NAMALWA (cell line): ENCODE measurements around the gene BAHD1.

Source experiments
- DNase-seq: peaks from one replicate; pipeline ENCODE4 v3.0.0-alpha.2; 2015; ENCODE audit warnings: low spot score

The BAHD1 gene

DNA sequence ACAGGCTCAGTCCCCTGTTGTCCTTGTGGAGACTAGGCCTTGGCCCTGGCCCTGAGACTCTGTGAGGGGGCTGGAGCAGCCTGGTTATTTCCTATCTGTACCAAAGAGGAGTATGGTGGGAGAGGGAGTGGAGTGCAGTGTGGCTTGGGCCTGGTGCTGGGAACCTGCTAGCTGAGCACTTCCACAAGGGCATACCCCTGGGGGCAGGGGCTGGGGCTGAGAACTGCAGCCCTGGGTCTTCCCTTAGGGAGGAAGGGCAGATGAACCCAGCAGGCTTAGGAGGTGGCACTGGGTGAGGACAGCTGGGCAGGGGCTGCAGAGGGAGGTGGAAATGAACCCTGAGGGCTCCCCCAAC, 26.5 kb downstream of the BAHD1 start:
- no peak for DNase-seq

DNA sequence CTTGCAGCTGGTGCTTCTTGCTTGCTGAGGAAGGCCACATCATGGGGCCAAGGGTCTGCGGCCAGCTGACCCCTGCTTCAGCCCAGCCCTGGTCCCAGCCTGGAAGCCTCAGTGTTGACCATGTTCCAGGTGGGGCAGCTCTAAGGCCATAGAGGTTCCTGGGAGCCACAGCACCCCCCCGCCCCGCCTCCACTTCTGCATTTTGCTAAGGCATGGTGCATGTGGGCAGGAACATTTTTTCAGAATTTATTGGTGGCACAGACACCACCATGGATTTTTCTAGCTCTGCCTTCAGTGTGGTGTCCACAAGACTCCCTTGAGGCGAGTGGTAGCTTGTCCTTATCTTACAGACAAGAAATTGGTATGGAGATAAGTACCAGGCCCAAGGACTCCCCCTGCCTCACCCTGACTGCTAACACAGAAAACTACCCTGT, 28.2 kb downstream of the BAHD1 start:
- DNase-seq: peak; percentile 23

DNA sequence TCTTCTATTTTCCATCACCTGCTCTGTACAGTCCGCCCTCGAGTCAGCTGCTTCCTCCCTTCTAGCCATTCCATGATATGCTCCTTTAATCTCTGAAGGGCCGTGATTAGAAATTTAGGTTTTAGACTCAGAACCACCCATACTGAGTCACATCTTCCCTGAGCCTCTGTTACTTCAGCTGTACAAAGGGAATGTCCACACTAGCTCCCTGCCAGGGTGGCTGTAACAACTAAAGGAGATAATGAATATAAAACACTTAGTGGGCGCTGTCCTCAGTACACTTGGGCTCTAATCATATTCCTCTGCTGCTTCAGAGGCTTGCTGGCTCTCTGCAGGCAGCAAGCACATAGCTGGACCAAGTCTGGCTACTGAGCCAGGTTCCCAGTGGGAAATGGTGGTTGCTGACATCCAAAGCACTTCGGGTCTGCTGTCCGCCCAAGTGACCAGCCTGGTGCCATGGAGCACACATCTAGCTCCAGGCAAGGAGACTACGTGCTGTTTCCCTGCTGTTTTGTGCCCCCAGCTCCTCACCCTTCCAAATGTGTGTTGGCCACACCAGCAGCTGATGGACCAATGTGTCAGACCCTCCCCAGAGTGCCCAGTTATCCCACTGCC, 29.1 kb downstream of the BAHD1 start:
- DNase-seq: no peak

DNA sequence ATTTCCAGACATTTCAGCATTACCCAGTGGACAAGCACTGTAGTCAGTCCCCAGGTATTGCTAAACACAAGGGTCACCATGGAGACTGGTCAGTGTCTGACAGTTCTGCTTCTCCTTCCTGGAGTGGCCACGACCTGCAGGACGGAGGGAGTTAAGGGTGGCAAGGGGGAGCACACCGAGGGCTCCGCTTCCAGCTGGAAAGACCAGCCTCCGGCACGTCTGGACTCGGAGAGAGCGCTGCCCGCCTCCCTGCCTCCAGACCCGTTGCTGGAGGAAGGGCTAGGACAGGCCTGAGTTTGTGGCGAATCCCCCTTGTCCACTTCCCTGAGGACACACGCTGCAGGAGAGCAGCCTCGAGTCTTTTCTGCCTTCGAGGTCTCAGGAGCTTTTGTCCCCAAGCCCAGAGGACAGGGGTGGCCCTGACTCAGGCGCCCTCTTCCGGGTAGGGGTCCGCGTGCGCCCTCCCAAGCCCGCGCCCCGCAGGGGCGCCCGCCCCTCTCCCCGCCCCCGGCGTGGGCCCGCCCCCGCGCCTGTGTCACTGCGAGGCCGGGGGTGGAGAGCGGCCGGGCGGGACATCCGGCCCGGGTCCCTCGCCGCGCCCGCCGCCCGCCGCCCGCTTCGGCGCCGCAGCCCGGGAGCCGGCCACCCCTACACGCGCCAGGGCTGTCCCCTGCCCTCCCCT, 29.8 kb downstream of the BAHD1 start, which contains the start of gene CHST14:
Gene CHST14, plus strand, starts transcription at position 562 of the 682 bp plus-strand sequence. CDS start 230 bp downstream, outside the sequence.
- peak; percentile 74 for DNase-seq

DNA sequence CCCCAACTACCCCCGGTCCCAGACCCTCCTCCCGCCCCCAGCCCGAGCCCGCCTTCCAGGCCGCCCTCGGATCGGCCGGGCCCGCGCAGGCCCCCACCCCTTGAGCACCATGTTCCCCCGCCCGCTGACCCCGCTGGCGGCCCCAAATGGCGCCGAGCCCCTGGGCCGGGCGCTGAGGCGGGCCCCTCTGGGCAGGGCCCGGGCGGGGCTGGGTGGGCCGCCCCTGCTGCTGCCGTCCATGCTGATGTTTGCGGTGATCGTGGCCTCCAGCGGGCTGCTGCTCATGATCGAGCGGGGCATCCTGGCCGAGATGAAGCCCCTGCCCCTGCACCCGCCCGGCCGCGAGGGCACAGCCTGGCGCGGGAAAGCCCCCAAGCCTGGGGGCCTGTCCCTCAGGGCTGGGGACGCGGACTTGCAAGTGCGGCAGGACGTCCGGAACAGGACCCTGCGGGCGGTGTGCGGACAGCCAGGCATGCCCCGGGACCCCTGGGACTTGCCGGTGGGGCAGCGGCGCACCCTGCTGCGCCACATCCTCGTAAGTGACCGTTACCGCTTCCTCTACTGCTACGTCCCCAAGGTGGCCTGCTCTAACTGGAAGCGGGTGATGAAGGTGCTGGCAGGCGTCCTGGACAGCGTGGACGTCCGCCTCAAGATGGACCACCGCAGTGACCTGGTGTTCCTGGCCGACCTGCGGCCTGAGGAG, 30.5 kb downstream of the BAHD1 start:
- no peak for DNase-seq

DNA sequence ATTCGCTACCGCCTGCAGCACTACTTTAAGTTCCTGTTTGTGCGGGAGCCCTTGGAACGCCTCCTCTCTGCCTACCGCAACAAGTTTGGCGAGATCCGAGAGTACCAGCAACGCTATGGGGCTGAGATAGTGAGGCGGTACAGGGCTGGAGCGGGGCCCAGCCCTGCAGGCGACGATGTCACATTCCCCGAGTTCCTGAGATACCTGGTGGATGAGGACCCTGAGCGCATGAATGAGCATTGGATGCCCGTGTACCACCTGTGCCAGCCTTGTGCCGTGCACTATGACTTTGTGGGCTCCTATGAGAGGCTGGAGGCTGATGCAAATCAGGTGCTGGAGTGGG, 31.0 kb downstream of the BAHD1 start:
- DNase-seq: peak; percentile 52

DNA sequence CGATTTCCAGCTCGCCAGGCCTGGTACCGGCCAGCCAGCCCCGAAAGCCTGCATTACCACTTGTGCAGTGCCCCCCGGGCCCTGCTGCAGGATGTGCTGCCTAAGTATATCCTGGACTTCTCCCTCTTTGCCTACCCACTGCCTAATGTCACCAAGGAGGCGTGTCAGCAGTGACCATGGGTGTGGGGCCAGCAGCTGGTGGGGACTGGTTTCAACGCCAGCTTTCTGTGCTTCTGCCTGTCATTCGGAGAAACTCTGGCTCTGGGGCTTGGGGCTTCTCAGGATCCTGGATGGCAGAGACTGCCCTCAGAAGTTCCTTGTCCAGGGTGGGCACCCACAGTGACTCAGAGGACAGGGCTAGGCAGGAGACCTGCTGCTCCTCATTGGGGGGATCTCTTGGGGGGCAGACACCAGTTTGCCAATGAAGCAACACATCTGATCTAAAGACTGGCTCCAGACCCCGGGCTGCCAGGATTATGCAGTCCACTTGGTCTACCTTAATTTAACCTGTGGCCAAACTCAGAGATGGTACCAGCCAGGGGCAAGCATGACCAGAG, 31.5 kb downstream of the BAHD1 start:
- DNase-seq: no peak

DNA sequence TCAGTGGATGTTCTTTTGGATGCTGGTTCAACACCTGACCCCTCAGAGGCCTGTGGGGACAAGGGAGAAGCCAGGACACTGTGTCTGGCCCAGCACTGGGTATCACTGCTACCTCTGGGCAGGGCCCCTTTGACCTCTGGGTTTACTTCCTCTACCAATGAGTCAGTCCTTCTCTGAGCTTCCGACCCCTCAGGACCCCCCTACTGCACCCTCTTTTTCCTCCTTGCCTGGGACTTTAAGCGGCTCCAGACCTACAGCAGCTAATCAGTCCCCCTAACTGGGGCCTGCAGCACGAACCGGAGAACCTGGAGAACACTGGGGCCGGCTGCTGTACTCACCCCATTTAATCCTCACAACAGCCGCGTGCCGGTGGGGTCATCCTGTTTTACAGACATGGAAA, 33.8 kb downstream of the BAHD1 start:
- no peak for DNase-seq

DNA sequence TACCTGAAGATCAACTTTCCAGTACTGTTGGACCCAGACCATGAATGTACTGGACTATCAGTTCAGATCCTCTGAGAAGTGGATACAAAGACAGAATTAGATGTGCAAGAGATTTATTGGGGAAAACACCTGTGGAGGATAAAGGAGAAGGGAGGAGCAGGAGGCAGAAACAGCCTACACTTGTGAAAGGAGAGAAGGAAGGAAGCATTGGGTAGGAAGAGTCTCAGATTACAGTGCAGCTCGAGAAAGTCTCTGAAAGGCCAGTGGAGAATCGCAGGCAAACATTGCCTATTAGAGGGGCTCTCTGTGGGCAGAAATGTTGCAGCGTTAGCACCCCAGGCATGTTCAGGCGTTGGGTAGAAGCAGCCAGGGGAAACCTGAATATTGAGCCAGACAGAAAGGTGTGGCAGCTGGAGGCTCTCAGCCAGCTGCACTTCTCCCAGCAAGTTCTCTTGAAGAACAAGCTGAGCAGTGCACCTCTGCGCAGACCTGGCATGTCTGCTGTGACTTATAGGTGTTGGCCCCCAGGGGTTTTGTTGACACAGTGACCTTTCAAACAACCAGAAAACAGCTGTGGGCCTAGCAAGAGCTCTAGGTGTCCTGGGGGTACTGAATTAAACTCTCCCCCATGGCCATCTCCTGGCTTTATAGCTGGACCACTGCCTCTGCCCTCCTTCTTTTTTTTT, 37.0 kb downstream of the BAHD1 start:
- DNase-seq: no peak

DNA sequence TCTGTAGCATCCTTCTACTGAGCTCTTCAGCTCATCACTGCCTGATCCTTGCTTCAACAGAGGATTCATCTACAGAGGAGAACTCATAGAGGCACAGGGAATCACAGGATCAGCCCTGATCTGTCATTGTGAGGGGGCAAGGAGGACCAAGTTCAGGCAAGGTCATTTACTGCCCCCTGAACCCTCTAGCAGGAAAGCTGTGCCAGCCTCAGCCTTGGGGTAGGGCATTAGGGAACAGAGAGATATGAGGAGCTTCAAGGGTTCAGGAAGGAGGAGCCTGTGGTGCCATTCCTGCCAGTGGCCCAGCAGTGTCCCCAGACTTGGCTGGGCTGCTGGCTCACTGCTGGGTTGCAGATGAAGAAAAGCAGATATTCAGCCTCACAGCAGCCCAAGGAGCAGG, 38.3 kb downstream of the BAHD1 start:
- DNase-seq: no peak

DNA sequence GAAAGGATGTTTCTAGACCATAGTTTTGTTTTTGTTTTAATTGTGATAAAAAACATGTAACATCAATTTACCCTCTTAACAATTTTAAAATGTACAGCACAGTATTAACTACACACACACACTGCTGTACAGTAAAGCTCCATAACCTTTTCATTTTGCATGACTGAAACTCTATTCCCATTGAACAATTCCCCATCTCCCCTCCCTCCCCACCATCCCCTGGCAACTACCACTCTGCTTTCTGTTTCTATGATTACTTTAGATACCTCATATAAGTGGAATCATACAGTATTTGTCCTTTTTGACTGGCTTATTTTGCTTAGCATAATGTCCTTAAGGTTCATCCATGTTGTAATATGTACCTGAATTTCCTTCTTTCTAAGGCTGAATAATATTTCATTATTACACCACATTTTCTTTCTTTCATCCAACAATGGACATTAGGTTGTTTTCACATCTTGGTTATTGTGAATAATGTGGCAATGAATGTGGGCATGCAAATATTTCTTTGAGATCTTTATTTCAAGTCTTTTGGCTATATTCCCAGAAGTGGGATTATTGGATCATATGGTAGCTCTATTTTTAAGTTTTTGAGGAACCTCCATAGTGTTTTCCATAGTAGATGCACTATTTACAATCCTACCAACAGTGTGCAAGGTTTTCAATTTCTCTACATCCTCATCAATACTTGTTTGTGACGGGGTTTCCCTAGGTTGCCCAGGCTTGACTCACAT, 40.8 kb downstream of the BAHD1 start:
- DNase-seq: no peak

DNA sequence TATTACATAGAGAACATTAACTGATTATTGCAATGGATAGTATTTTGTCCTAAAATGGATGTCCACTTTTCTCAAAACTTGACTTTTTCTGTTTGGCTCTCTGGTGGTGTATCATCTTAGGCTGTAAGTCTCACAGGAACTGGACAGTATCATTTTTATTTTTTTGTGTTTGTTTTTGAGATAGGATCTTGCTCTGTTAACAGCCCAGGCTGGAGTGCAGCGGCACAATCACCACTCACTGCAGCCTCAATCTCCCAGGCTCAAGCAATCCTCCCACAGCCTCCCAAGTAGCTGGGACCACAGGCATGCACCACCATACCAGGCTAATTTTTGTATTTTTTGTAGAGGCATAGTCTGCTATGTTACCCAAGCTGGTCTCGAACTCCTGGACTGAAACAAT, 43.2 kb downstream of the BAHD1 start:
- no peak for DNase-seq

DNA sequence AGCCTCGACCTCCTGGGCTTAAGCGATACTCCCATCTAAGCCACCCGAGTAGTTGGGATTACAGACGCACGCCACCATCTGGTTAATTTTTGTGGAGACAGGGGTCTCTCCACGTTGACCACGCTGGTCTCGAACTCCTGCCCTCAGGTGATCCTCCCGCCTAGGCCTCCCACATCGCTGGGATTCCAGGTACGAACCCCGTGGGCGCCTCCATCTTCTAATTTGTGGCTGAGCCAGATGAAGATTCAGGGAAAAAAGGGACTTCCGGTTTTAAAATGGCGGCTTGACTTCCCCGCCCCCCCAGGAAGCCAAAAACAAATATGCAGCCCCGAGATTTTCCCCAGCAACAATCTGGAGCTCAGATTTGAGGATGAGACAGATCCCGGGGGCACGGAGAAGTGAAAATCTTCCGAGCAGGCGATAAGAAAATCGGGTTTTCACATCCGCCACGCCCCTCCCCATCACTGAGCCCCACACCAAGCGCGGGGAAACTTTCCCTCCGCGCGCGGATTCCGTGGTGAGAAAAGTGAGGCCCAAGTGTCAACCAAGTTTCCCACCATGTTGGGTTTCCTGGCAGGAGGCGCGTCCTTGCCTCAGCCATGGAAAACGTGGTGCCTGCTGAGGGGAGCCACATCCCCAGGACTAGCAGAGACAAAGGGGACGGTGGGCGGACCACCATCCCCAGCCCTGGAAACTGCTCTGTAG, 45.5 kb downstream of the BAHD1 start:
- no peak for DNase-seq

DNA sequence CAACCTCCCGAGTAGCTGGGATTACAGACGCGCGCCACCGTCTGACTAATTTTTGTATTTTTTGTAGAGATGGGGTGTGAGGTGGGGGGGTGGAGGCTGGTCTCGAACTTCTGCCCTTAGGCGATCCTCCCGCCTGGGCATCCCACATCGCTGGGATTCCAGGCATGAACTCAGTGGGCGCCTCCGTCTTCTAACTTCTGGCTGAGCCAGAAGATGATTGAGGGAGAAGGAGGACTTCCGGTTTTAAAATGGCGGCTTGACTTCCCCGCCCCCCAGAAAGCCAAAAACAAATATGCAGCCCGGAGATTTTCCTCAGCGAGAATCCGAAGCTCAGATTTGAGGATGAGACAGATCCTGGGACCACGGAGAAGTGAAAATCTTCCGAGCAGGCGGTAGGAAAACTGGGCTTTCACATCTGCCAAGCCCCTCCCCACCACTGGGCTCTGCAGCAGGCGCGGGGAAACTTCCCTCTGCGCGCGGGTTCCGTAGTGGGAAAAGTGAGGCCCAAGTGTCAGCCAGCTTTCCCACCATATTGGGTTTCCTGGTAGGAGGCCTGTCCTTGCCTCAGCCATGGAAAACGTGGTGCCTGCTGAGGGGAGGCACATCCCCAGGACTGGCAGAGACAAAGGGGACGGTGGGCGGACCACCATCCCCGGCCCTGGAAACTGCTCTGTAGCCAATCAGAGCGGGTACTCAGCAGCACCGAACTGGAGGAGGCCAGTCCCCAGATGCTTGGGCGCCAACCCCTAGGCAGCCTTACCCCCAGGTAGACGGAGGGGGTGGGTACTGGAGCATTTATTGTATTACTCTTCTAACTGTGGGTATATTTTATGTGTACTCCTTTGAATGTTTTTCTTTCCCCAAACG, 47.3 kb downstream of the BAHD1 start:
- DNase-seq: no peak

DNA sequence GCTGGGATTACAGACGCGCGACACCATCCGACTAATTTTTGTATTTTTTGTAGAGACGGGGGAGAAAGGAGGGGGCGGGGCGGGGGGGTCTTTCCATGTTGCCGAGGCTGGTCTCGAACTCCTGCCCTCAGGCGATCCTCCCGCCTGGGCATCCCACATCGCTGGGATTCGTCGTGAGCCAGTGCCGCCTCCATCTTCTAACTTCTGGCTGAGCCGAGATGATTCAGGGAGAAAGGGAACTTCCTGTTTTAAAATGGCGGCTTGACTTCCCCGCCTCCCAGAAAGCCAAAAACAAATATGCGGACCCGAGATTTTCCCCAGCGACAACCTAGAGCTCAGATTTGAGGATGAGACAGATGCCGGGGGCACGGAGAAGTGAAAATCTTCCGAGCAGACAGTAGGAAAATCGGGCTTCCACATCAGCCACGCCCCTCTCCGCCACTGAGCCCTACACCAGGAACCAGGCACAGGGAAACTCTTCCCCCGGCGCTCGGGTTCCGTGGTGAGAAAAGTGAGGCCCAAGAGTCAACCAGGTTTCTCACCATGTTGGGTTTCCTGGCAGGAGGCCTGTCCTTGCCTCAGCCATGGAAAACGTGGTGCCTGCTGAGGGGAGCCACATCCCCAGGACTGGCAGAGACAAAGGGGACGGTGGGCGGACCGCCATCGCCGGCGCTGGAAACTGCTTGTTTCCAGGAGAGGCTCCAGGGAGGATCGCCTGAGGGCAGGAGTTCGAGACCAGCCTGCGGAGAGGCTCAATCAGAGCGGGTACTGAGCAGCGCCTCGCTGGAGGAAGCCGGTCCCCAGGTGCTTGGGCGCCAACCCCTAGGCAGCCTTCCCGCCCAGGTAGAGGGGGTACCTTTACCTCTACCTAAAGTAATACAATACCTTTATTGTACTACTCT, 48.8 kb downstream of the BAHD1 start:
- DNase-seq: no peak

DNA sequence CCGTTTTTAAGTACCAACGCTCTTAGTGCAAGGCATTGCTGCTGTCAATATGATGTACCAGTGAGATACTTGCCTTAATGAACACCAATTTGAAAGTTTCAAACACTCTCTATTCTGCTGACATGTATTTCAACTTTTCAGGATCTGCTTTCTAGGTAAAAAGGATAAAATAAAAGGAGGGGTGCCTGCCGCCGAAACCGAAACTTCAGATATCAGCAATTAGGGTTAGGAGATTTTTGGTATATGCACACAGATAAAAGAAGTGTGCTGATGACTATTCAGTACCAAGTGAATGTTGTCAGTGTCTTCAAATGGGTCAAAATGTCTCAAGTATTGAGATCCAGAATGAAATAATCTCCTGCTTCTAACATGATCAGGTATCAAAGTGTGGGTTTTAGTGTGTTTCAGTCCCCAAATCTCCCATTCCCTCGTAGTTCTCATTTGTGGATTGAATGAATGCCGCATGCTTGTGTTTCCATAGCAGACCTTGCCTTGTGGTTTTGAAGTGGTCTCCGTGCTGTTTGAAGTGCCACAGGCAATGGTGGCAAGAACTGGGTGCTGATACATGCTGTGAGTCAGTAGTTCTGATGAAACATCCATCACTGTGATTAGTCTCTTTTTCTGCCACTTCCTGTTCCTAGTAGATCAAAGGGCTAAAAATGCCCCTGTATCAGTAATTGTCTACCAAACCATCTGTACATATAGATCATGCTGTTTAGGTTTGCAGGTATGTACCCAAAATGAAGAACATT, 52.5 kb downstream of the BAHD1 start:
- DNase-seq: no peak

DNA sequence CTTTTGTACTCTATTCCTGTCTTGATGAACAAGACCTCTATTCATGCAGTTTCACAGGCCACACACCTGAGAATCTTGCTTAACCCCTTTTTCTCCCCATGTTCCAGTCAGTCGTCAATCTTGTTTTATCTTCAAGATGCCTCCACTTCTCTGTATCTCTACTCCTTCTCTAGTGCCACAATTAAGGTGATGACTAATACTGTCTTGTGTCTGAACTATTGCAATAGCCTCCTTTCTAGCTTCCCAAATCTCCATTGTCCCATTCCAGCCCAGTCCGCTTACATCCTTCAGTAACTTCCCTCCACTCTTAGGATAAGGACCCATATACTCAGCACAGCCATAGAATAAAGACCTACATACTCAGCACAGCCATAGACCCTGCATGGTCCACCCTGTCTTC, 54.8 kb downstream of the BAHD1 start:
- no peak for DNase-seq

DNA sequence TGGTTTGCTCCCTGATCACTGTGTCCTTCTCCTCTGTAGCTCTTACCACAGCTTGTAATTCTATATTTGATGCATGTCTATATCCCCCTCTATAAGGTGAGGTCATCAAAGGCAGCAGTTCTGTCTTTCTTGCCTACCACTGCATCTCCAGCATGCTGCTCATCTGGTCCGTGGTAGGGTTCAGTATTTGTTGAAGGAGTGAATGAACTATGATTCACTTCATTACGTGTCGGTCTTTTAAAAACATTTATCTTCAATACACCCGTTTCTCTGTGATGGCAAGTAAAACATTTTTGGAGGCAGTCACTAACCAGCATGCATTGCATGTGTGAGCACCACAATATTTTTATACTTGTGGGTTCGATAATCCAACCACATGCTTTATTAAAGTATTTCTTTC, 57.7 kb downstream of the BAHD1 start:
- DNase-seq: no peak

DNA sequence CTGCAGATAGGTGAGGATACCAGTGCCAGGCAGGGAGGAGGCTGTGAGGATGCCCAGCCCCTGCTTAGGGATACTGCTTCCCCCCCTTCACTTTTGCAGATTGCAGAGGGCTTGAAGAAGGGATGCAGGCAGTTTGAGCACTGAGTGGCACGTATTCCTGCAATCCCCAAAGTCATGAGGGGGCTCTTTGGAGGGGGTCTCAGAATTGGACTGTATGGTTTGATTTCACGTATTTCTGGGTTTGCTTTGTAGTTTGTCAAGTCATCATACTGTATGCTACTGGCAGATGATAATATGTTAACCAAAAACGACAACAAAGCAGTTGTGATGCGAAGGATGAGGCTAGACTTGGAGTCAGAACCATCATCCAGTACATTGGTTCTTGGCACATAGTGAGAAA, 58.1 kb downstream of the BAHD1 start:
- no peak for DNase-seq
